Measurements from ENCODE around the gene ADGRL1.

ADGRL1 gene

DNA sequence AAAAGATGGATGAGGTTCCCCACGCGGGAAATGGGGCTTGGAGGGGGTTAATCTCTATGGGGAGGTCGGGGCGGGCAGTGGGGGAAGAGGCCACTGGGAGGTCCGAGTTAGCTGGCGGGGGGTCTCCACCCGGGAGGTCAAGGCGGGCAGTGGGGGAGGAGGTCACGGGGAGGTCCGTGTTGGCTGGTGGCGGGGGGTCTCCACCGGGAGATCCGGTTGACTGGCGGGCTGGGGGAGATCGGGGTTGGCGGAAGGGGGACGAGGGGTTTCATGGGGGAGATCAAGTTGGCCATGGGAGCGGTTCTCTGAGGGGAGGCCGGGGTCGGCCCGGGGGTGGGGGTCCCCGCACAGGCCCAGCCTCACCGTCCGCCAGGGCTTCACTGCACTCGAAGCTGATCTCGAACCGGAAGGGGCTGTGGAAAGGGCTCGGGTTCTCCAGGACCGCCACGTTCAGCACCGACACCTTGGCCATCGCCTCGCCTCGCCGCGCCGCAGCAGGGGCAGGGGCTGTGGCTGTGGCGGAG is 69.9 kb downstream of the ADGRL1 start:
- DNase-seq = no peak

DNA sequence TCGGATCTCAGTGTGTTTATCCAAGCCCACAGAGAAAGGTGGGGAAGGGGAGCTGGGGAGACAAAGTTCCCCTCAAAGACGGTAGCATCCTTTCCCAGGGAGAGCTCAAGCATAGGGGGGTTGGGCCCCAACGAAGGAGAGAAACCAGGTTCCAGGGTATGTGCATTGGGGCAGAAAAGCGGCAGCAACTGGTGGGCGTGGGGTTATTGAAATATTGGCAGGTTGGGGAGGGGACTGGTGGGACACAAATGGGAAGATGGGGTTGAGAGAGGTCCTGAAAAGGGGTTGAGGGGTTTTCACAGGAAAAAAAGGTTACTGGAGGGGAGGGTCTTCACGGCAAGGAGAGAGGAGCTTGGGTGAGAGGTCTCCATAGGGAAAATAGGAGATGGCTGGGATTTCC is 70.6 kb downstream of the ADGRL1 start:
- no peak for DNase-seq

DNA sequence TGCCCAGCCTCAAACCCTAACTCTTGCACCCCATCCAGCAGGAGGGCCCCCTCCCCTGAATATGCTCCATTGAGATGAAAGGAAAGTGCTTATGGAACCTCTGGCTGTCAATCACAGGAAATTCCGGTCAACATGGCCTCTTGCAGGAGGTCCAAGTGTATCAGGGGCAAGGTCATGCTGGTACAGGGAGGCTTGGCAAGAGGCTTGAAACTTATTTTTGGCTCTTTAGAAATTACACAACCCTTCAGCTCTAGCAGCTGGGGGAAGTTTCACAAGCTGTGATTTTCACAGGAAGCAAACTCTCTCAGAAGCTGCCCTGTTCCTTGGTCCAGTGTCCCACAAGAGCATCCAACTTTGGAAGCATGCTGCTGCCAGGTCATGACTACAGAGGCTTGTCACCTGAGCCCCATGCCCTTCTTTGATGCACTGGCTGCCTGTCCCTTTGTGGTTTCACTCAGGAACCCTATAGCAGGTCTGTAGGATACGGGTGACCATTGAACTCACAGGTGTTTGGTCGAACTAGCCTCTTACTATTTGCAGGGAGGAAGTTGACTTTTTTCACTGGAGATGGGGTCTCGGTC is 78.0 kb downstream of the ADGRL1 start:
- DNase-seq = no peak

DNA sequence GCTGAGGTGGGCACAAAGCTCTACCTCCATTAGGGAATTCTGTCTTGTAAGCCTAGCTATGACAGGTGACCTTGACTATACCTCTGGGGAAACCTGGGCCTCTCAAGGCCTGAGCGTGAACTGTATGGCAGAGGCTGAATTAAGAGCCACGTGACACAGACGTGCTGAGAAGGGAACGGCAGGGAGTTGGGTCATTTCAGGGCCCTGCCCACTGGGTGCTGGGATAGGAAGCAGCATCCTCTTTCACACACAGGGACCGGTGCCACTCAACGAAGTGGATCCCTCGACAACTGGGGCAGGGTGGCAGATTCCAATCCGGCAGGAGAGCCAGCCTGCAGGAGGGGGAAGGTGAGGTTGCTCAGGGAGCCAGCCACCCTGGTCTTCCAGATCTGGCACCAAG is 78.8 kb downstream of the ADGRL1 start:
- DNase-seq = no peak

DNA sequence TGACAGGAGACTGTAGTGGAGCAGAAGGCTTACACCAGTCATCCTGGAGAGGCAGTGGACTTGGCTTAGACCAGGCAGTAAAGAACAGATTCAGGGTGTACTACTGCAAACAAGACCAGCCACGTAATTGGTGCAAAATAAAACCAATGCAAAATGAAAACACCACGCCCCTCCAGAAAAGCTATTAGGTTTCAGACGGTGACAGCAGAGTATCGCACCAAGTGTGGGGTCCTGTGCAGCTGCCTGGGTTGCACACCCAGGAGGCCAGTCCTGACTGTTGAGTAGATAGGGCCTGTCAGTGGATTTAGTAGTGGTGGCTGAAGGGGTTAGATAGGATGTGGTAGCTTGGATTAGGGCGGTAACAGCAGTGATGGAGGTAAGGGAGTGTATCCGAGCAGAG is 83.0 kb downstream of the ADGRL1 start:
- DNase-seq = no peak

DNA sequence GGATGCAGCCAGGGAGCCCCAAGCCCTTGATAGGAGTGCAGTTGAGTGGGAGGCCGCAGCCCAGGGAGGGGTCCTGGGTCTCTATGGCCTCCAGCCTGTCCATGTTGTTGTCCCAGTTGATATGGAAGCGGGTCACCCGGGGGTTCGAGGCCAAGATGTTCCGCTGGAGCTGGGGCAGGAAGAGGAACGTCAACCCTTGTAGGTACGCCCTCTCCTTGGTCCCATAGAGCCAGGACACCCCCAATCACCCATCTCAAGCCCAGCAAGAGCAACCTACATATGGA is 85.5 kb downstream of the ADGRL1 start:
- no peak for DNase-seq

DNA sequence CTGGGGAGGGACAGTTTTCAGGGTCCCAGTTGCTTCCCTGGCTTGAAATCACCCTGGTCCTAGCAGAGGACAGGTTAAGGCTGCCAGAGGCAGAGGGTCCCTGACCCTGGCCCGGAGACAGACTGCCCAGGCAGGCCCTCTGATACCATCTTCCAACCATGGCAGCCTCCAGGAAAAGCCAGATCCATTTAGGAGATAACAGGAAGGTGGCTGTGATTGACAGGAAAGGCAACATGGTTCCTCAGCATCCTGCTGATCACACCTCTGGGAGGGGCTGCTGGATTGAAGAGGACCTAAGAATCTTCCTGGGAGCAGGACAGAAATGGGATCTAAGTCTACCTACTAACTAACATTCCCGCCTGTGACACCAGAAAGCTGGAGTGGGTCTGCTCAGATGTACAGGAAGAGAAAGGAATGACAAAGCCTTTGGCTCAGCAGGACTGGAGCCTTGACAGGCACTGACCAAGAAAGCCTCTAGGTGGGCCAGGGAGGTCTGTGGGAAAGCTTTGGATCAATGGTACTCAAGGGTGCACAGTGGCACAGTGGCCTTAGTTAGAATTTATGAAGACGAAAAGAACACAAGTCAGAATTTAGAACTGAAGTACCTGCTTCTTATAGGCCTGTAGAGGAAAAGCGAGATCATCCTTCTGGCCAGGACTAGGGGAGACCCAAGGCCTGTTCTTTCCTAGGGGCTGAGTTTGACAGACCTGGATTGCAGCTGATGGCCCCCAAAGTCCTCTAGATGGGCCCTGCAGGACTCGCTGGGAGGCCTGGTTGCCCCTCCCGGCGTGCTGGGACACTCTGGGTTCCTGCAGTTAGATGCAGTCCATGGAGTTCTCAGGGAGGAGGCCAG is 86.1 kb downstream of the ADGRL1 start:
- DNase-seq = no peak

DNA sequence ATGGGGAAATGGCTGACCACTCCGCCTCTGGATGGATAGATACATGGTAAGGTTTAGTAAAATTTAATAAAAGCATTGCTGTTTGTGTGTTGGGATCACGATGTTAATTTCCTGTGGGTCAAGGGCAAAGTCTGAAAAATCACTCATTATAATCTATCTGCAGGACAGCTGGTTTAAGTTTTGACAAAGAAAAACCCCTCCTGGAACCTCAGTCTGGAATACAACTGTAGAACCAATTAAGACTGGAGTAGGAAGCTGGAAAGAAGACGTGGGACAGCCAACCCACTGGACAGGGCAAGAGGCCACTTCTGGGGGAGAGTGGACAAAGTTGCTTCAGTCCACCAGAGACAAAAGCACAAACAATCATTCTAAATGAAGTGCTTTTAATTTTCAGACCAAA is 86.8 kb downstream of the ADGRL1 start:
- no peak for DNase-seq

DNA sequence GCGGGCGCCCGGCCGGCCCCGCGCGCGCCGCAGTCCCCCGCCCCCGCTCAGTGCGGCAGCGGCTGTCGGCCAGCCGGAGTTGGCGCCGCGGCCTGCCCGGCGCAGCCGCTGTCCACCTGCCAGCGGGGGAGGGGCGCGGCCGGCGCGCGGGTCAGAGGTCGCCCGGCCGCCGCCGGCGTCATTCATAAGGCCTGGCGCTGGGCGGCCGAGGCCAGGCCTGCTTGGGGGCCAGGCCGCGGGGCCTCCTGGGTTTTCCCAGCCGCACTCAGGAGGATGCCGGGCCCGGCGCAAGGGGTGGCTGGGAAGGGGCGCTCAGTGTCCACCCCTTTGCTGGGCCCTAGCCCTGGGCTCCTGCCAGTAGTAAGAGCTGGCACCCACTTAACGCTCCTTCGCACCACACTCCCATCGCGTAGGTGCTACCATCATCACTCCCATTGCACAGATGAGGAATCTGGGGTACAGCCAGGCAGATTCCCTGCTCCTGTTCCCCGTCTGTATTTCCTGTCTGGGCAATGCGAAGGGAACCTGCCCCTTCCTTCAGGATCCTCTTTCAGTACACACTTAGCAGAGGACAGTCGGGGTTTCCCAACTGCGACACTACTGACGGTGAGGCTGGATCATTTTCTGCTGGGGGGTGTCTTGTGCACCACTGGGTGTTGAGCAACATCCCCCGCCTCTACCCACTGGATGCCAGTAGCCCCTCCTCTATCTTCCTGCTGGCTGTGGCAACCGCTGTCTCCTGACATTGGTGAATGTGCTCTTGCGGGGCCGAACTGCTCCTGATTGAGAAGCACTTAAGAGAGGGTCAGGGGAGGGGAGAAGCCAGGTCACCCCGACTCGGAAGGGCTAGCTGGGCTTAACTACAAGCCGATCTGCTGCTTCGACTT is 87.6 kb downstream of the ADGRL1 start:
- DNase-seq = peak; percentile 51

DNA sequence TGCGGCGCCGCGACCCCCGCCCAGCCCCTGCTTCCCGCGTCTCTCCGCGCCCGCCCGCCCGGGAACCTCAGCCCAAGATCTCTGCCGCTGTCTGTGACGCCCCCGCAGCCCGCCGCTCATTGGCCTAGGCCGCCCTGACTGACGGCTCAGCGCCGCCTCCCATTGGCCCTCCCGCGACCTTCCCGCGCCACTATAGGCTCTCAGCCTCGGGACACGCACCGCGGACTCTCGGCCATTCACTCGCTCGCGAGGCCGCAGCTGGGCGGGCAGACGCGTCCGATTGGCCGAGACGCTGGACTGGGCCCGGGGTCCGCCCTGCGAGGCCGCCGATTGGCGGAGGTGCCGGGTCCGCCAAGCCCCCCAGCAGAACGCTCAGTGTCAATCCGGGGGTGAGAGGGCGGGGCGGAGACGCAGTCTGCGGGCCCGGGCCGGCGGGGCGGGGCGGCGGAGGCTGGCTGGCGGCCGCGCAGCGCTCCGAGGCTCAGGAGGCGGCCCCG is 88.3 kb downstream of the ADGRL1 start, which contains the start of gene PRKACA:
Gene PRKACA (minus strand): TSS at position 95 of the 497 bp plus-strand sequence. CDS start 215 bp downstream, outside the sequence.
- DNase-seq = peak; percentile 99

DNA sequence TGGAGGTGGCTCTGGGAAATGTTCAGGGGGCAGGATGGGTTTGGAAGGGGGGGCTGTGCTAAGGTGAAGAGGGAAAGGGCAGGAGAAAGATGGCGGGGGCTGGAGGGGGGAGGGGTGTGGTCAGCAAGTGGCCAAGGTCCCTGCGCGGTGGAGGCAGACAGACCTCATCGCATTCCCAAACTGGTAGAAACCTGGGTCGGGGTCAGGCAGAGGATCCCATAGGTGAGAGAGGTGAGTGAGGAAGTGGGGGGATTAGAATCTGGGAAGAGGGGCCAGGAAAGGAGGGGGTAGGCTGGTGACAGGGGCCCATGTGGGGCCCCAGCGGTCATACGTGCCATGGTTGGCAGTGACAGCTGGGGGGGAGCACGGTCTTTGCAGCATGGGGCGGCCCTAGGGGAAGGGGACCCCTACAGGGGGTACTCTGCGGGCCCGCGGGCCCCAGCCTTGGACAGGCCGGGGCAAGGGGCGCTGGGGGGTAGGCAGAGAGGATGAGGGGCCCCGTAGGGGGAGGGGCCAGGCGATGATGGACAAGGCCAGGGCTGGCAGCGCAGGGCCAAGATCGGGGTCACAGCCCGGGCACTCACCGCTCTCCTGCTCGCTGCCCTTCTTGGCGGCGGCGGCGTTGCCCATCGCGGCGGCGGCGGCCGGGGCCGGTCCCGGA is 88.9 kb downstream of the ADGRL1 start:
- DNase-seq = no peak

DNA sequence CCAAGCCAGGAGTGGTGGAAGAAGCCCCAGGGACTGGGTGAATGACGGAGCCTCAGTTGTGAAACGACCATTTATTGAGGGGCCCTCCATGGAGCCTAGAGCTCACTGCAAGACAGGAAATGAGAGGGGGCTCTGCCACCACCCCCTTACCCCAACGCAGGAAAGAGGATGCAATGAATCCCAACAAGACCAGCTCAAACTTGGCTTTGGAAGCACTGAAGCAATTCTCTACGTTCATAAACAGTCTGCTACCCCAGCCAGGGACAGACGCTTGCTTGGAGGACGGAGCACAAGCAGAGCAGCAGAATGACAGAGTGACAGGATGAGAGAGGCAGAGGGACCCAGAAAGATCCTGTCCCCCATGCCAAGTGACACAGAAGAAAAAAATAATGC is 89.4 kb downstream of the ADGRL1 start:
- no peak for DNase-seq

DNA sequence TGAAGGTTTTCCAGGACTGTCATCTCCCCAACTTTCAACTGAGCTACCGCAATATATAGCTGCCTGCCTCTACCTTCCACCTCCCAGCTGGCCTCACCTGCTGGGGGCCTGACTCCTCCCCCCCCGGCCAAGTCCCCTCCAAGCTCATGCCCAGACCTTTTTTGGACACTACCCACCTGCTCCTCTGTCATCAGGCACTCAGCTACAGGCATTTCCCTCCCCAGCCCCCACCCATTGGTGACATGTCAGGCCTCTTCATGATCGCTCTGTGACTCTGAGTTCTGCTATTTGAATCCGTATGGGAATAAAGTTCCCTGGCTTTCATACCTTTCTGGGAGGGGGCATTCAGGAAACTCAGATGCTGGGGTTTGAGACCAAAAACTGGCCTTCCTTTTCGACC is 90.2 kb downstream of the ADGRL1 start:
- no peak for DNase-seq

DNA sequence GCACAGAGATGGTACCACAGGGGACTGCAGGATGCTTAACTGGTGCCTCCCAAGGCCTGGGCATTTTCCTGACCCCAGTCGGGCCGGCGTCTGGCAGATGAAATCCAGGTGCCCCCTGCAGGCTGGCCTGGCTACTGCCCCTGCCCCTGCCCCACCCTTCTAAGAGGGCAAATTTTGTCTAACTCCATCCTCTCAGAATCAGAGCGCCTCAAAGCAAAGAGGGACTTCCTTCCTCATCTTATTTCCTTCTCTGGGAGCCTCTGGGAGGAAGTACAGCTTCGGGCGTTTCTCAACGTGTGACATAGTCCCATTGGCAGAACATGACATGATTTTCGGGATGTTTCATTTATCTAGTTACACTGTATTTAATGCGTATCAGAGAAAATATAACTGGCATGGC is 91.1 kb downstream of the ADGRL1 start:
- peak; percentile 66 for DNase-seq

DNA sequence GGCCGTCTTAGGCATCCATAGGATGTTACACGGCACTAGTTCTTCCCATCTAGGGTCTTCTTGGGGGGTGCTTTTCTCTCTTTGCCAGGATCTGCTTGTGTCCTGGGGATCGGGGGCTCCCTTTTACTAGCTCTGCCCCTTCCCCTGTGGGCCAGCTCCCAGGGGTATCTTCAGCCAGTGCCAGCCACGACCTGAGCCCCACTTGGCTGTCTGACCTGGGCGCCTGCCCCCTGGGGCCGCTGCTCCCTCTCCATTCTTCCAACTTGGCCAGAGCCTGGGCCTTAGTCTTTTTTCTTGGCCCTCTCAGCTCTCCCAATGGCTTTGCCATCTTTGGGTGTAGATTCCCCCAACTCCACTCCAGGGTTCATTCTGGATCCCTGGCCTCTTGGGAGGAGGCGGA is 91.5 kb downstream of the ADGRL1 start:
- no peak for DNase-seq

DNA sequence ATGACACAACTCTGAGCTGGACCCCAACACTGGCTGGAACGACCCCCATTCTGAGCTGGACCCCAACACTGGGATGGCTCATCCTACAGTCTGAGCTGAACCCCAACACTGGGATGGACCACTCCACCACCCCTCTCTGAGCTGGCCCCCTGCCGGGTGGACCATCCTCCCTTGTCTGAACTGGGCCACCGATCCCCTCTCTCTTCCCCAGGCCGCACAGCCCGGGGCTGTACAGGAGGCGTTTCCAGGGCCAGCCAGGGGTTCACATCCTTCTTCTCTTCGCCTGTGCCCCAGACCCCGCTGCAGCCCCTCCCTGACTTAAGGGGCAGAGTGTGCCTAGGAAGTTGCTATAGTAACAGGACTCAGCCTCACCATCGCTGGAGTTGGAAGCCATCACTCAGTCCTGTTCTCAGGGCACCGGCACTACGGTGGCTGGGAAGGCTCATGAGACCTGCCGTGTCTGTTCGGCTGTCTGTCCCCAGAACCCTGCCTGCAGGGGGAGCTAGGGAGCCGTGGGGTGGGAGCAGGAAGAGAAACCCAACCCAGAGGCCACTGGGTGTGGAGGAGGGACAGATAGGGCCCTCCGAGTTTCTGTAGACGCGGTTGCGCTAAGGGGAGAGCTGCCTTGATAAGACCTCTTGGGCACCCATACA is 92.1 kb downstream of the ADGRL1 start:
- peak; percentile 65 for DNase-seq

DNA sequence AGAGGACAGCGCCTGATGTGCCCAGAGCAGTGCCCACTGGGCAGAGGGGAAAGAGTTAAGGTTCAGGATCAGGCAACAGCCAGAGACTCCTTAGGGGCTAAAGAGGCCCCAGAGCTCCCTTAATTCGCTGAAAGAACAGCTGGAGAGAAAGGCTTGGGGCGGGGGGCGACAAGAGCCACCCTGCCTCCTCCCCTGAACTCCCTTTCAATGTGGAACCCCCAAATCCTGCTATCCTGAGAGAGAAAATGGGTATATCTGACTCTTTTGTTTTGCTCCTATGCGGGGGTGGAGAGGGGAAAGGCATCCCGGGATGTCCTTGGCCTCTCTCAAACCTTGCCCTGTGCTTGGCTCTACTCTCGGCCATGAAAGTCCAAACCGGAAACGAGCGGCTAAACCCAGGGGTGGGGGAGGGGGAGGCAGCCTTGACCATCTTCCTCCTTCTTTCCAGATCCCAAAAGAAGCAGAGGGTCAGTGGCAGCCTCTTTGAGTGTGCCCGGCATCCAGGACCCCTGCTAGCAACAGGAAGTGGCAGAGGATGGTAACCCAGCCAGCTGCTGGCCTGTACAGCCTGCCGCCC is 93.1 kb downstream of the ADGRL1 start:
- no peak for DNase-seq

DNA sequence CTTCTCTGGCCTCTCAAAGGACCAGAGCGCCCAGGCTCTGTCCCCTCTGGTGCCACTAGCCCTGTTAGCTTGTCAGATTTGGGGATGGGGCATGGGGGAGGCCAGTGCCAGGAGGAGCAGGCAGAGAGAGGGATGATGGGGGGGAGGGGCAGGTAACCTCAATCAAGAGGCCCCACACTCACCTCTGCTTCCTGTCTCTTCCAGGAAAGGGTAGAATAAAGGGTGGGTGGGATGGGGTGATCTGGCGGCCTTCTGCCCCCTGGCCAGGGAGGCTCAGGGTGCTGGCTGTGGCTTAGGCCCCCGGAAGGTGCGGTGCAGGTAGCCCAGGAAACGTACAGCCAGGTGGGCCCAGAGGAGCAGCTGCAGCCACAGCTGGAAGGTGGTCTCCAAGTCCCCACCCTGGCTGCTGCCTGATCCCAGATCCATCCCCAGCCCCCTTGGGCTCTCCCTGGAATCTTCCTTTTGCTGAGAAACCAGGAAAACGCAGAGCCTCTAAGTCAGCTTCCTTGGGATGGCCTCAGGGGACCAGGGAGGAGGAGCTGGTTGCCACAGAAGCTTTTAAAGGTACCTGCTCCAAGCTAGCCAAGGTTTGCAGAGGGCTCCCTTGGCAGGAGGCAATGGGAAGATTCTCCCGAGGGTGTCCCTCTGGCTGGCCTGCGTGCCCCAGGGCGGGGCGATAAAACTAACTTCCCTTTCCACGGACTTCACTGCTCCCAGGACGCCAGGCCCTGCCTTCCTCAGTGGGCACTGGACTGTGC is 93.7 kb downstream of the ADGRL1 start:
- DNase-seq = no peak

DNA sequence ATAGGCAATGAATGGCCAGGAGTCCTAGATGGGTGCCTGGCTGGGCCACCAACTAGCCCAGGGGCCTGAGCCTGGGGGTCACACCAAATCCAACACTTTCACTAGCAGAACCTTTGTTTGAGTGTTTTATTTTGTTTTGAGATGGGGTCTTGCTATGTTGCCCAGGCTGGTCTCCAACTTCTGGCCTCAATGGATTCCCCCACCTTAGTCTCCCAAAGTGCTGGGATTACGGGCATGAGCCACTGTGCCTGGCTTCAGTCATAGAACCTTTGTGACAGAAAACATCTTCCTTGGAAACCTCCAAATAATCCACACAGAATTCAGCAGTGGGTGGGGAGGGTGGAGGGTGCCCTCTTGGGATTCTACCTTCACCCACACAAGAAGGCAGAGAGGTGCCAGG is 94.5 kb downstream of the ADGRL1 start:
- no peak for DNase-seq

DNA sequence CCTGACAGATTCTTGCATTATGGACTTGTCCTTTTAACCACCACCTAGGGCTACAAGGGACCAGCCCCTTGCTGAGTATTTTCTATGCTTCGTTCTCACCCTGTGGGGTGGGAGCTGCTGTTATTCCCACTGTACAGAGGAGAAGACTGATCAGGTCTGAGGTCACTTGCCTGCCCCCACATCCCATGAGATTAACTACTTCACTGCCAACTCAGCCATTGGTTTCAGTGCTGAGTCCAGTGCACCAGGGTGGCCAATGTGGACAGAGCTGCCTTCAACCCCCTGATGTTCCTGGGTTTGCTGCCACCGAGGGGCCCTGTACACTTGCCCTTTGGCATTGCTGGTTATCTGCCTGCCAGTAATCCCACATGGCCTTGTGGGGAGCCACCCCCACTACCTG is 95.3 kb downstream of the ADGRL1 start:
- DNase-seq = no peak
